DOHH2 (cell line): ENCODE results near the gene CREB1.
"Not testable (repeated sequence)": the region's sequence is repeated elsewhere in the genome, so short reads cannot be mapped to it uniquely, and the experiment has no call there.

Source experiments
- H3F3A ChIP-seq: fragments of 200-600 bp; sonication (generic), shearing (Covaris generic); 2 replicates; pipeline ENCODE4 v1.6.0; 2016; ENCODE audit warnings: antibody characterized with exemption, mild to moderate bottlenecking; ENCODE audit not compliant: control insufficient read depth, insufficient read depth
- H3K27ac ChIP-seq: fragments of 200-600 bp; sonication (generic); 2 replicates; pipeline ENCODE4 v1.5.1; 2014; ENCODE audit warnings: low read depth, mild to moderate bottlenecking, low read length, moderate library complexity
- H3K27me3 ChIP-seq: fragments of 200-600 bp; sonication (generic); 2 replicates; pipeline ENCODE4 v1.6.1; 2014; ENCODE audit warnings: mild to moderate bottlenecking, low read length, mixed read lengths; ENCODE audit not compliant: control insufficient read depth
- H3K36me3 ChIP-seq: fragments of 200-600 bp; sonication (generic); 2 replicates; pipeline ENCODE4 v1.6.1; 2014; ENCODE audit warnings: mild to moderate bottlenecking, low read length, moderate library complexity, mixed read lengths; ENCODE audit not compliant: control insufficient read depth
- H3K4me1 ChIP-seq: fragments of 200-600 bp; sonication (generic); 2 replicates; pipeline ENCODE4 v1.6.1; 2014; ENCODE audit warnings: mild to moderate bottlenecking, low read length, mixed read lengths; ENCODE audit not compliant: control insufficient read depth
- H3K4me2 ChIP-seq: fragments of 200-600 bp; sonication (generic); 2 replicates; pipeline ENCODE4 v1.6.0; 2014; ENCODE audit warnings: mild to moderate bottlenecking, low read length, moderate library complexity
- H3K4me3 ChIP-seq: fragments of 200-600 bp; sonication (generic); 2 replicates; pipeline ENCODE4 v1.5.1; 2014; ENCODE audit warnings: mild to moderate bottlenecking, low read length, mixed read lengths
- H3K79me2 ChIP-seq: fragments of 200-600 bp; sonication (generic); 2 replicates; pipeline ENCODE4 v1.6.1; 2014; ENCODE audit warnings: mild to moderate bottlenecking, low read length, mixed read lengths; ENCODE audit not compliant: control insufficient read depth
- H3K9me2 ChIP-seq: fragments of 200-600 bp; sonication (generic); replicated peaks from 2 replicates; pipeline ENCODE4 v1.6.1; 2014; ENCODE audit warnings: mild to moderate bottlenecking, low read length, mixed read lengths; ENCODE audit not compliant: control insufficient read depth
- H3K9me3 ChIP-seq: fragments of 200-600 bp; sonication (generic); 2 replicates; pipeline ENCODE4 v1.6.1; 2014; ENCODE audit warnings: antibody characterized with exemption, low read length, mixed read lengths; ENCODE audit not compliant: control insufficient read depth, insufficient read depth
- H4K20me1 ChIP-seq: fragments of 200-600 bp; sonication (generic); 2 replicates; pipeline ENCODE4 v1.6.0; 2014; ENCODE audit warnings: low read depth, mild to moderate bottlenecking, antibody characterized with exemption, low read length, moderate library complexity; ENCODE audit not compliant: control insufficient read depth, insufficient read depth
- EZH2phosphoT487 ChIP-seq: fragments of 200-600 bp; sonication (generic); IDR thresholded peaks from 2 replicates; pipeline ENCODE4 v1.6.1; 2017; ENCODE audit warnings: borderline replicate concordance, mild to moderate bottlenecking, antibody characterized with exemption, low read length, moderate library complexity, mixed read lengths
- TF ChIP-seq, protein P1 (sequence below): fragments of 200-600 bp; sonication (generic); IDR thresholded peaks from one replicate; pipeline ENCODE4 v1.5.1; 2014; ENCODE audit warnings: antibody characterized with exemption, mild to moderate bottlenecking, low read depth, low read length; ENCODE audit not compliant: poor library complexity, severe bottlenecking

Gene CREB1

DNA sequence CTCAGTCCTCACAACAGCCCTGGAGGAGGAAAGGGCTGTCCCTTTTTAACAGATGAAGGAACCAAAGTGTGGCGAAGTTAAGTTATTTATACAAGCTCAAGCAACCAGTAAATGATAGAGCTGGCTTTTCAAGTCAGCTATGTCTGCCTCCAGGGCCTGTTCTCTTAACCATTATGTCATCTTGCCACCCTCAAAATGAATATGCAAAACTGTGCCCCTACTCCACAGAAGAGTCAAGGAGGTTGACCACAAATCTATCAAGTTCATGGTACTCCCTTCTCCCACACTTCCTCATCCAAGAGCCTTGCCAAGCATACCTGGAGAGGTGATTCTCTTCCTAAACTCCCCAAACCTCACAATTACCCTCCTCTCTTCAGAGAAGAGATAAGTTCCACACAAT, 37.3 kb upstream of the CREB1 start:
- no peaks in the 10 kb centered on the region for H3F3A ChIP-seq
- H3K27ac ChIP-seq: no peak overlapping the region
- no peaks in the 10 kb centered on the region for H3K9me3 ChIP-seq
- peaks cover 10% of the 10 kb centered on the region; the same call in 1 of the 2 replicates for H3K27me3 ChIP-seq
- H3K79me2 ChIP-seq: no peaks in the 10 kb centered on the region
- no peak overlapping the region for H3K4me2 ChIP-seq
- H3K4me1 ChIP-seq: no peaks in the 10 kb centered on the region
- H4K20me1 ChIP-seq: no peaks in the 10 kb centered on the region
- H3K9me2 ChIP-seq: no peaks in the 10 kb centered on the region
- H3K36me3 ChIP-seq: no peaks in the 10 kb centered on the region
- TF ChIP-seq, protein P1, sequence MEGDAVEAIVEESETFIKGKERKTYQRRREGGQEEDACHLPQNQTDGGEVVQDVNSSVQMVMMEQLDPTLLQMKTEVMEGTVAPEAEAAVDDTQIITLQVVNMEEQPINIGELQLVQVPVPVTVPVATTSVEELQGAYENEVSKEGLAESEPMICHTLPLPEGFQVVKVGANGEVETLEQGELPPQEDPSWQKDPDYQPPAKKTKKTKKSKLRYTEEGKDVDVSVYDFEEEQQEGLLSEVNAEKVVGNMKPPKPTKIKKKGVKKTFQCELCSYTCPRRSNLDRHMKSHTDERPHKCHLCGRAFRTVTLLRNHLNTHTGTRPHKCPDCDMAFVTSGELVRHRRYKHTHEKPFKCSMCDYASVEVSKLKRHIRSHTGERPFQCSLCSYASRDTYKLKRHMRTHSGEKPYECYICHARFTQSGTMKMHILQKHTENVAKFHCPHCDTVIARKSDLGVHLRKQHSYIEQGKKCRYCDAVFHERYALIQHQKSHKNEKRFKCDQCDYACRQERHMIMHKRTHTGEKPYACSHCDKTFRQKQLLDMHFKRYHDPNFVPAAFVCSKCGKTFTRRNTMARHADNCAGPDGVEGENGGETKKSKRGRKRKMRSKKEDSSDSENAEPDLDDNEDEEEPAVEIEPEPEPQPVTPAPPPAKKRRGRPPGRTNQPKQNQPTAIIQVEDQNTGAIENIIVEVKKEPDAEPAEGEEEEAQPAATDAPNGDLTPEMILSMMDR: no peak
- TF ChIP-seq EZH2phosphoT487: no peak
- H3K4me3 ChIP-seq: no peak overlapping the region

DNA sequence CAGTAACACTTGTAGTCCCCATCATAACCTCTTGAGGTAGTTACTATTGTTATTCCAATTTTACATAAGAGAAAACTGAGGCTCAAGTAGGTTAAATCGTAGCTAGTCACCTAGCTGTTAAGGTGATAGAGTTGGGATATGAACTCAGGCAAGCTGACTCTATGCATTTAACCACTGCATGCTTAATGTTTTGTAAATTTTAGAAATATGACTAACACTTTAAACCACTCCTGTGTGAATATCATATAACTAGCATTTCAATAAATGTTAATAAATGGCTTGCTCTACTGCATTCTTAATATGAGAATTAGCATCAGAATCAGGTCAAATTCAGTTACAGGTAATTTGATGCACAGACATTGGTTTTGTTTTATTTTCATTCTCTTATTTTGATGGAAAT, 35.6 kb upstream of the CREB1 start:
- no peaks in the 10 kb centered on the region for H4K20me1 ChIP-seq
- H3K36me3 ChIP-seq: no peaks in the 10 kb centered on the region
- H3K4me1 ChIP-seq: peaks cover 4% of the 10 kb centered on the region
- H3K9me2 ChIP-seq: no peaks in the 10 kb centered on the region
- H3K4me3 ChIP-seq: no peak overlapping the region
- TF ChIP-seq, protein P1: no peak
- no peak for TF ChIP-seq EZH2phosphoT487
- H3K27ac ChIP-seq: no peak overlapping the region
- H3K9me3 ChIP-seq: no peaks in the 10 kb centered on the region
- H3K4me2 ChIP-seq: no peak overlapping the region
- peaks cover 16% of the 10 kb centered on the region; the same call in 1 of the 2 replicates for H3K27me3 ChIP-seq
- H3K79me2 ChIP-seq: no peaks in the 10 kb centered on the region
- no peaks in the 10 kb centered on the region for H3F3A ChIP-seq

DNA sequence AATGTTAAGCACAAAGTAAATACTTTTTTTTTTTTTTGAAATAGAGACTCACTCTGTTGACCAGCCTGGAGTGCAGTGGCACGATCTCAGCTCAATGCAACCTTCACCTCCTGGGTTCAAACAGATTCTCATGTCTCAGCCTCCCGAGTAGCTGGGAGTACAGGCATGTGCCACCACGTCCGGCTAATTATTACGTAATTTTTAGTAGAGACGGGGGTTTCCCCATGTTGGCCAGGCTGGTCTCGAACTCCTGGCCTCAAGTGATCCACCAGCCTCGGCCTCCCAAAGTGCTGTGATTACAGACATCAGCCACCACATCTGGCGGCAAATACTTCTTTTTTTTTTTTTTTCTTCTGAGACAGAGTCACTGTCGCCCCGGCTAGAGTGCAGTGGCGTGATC, 32.8 kb upstream of the CREB1 start:
- H3K27ac ChIP-seq, H3K9me2 ChIP-seq, H3K4me3 ChIP-seq, H3F3A ChIP-seq, H4K20me1 ChIP-seq, H3K4me2 ChIP-seq, H3K79me2 ChIP-seq, H3K36me3 ChIP-seq, H3K9me3 ChIP-seq: not testable (repeated sequence)
- Histone ChIP-seq H3K4me1 (peaks cover 18% of the 10 kb centered on the region), H3K27me3 (peaks cover 16% of the 10 kb centered on the region; the same call in 1 of the 2 replicates)

DNA sequence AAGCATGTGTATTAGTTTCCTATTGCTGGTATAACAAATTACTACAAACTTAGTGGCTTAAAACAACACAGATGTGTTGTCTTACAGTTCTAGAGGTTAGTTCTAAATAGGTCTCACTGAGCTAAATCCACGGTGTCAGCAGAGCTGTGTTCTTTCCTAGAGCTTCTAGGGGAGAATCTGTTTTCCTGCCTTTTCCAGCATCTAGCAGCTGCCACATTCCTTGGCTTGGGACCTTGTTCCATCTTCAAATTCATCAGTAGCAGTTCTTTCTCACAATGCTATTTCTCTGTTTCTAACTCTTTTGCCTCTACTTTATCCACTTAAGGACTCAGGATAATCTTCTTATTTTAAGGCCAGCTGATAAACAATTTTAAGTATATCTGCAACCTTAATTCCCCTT, 32.2 kb upstream of the CREB1 start:
- Histone ChIP-seq H3F3A (no peaks in the 10 kb centered on the region), H3K79me2 (no peaks in the 10 kb centered on the region), H3K27me3 (peaks cover 13% of the 10 kb centered on the region; the same call in 1 of the 2 replicates), H3K27ac (no peak overlapping the region), H4K20me1 (no peaks in the 10 kb centered on the region), H3K9me3 (no peaks in the 10 kb centered on the region), H3K4me1 (peaks cover 25% of the 10 kb centered on the region), H3K4me3 (no peak overlapping the region), H3K9me2 (no peaks in the 10 kb centered on the region), H3K4me2 (no peak overlapping the region), H3K36me3 (no peaks in the 10 kb centered on the region)
- TF ChIP-seq, protein P1: no peak
- TF ChIP-seq EZH2phosphoT487: no peak
